Mesenchymal stem cell (in vitro differentiated cells and primary cell): ENCODE results near the gene KSR1.

ENCODE experiments used
- DNase-seq: peaks from one replicate; pipeline ENCODE4 v3.0.0-alpha.2; 2013
- H2AFZ ChIP-seq: one replicate; pipeline ENCODE4 v1.6.1; 2013; ENCODE audit warnings: low read depth, mild to moderate bottlenecking, control low read depth, inconsistent platforms, low read length, moderate library complexity
- H2AK5ac ChIP-seq: 2 replicates; pipeline ENCODE4 v1.6.1; 2013; ENCODE audit warnings: low read length, moderate library complexity, mild to moderate bottlenecking, inconsistent platforms; ENCODE audit not compliant: severe bottlenecking
- H2BK120ac ChIP-seq: one replicate; pipeline ENCODE4 v1.6.1; 2013; ENCODE audit warnings: low read depth, mild to moderate bottlenecking, inconsistent platforms, low read length, moderate library complexity
- H2BK12ac ChIP-seq, 2 experiments: one replicate each; pipeline ENCODE4 v1.6.1; 2013; ENCODE audit warnings: inconsistent platforms in 2 of 2, low read length in 2 of 2, mild to moderate bottlenecking in 2 of 2, moderate library complexity in 2 of 2, control low read depth in 1 of 2
- H2BK15ac ChIP-seq: one replicate; pipeline ENCODE4 v1.6.1; 2013; ENCODE audit warnings: mild to moderate bottlenecking, low read depth, inconsistent platforms; ENCODE audit not compliant: poor library complexity, severe bottlenecking
- H2BK5ac ChIP-seq: 2 replicates; pipeline ENCODE4 v1.6.1; 2013; ENCODE audit warnings: low read depth, mild to moderate bottlenecking, low read length, control low read depth, inconsistent platforms; ENCODE audit not compliant: poor library complexity, severe bottlenecking
- H3K14ac ChIP-seq, 2 experiments: one replicate each; pipeline ENCODE4 v1.6.1; 2013; ENCODE audit warnings: inconsistent platforms in 2 of 2, low read length in 2 of 2, control low read depth in 1 of 2, mild to moderate bottlenecking in 1 of 2, moderate library complexity in 1 of 2
- H3K18ac ChIP-seq, 2 experiments: one replicate each; pipeline ENCODE4 v1.6.1; 2013; ENCODE audit warnings: inconsistent platforms in 2 of 2, low read length in 2 of 2, control low read depth in 1 of 2, low read depth in 1 of 2, mild to moderate bottlenecking in 1 of 2
- H3K23ac ChIP-seq, 2 experiments: one replicate each; pipeline ENCODE4 v1.6.1; 2013; ENCODE audit warnings: inconsistent platforms in 2 of 2, low read length in 2 of 2, mild to moderate bottlenecking in 2 of 2, moderate library complexity in 2 of 2, control low read depth in 1 of 2
- H3K27ac ChIP-seq: 2 replicates; pipeline ENCODE4 v1.5.1; 2013; ENCODE audit warnings: mild to moderate bottlenecking, moderate library complexity, low read length, control low read depth, inconsistent platforms; ENCODE audit not compliant: poor library complexity, severe bottlenecking
- H3K27me3 ChIP-seq, 2 experiments: 2 replicates each; pipeline versions ENCODE4 v1.6.1 to v1.7.0; 2013; ENCODE audit warnings: low read length in 2 of 2, mild to moderate bottlenecking in 2 of 2, moderate library complexity in 2 of 2, control low read depth in 1 of 2, inconsistent platforms in 1 of 2; ENCODE audit not compliant: control insufficient read depth in 1 of 2, insufficient read depth in 1 of 2
- H3K36me3 ChIP-seq, 2 experiments: 2 replicates each; pipeline versions ENCODE4 v1.6.1 to v1.7.0; 2013; ENCODE audit warnings: low read length in 2 of 2, control low read depth in 1 of 2, inconsistent platforms in 1 of 2, low read depth in 1 of 2, mild to moderate bottlenecking in 1 of 2; ENCODE audit not compliant: insufficient read depth in 2 of 2, control insufficient read depth in 1 of 2
- H3K4ac ChIP-seq, 2 experiments: one replicate each; pipeline ENCODE4 v1.6.1; 2013; ENCODE audit warnings: inconsistent platforms in 2 of 2, low read length in 2 of 2, mild to moderate bottlenecking in 2 of 2, moderate library complexity in 2 of 2, control low read depth in 1 of 2, low read depth in 1 of 2
- H3K4me1 ChIP-seq: 2 replicates; pipeline ENCODE4 v1.6.1; 2013; ENCODE audit warnings: low read depth, low read length, control low read depth; ENCODE audit not compliant: control insufficient read depth, insufficient read depth
- H3K4me2 ChIP-seq: 2 replicates; pipeline ENCODE4 v1.6.1; 2013; ENCODE audit warnings: low read length, mild to moderate bottlenecking, inconsistent platforms; ENCODE audit not compliant: poor library complexity, severe bottlenecking
- H3K4me3 ChIP-seq, 2 experiments: 2 replicates each; pipeline versions ENCODE4 v1.5.1 to v1.7.0; 2013; ENCODE audit warnings: low read length in 2 of 2, mild to moderate bottlenecking in 2 of 2, control low read depth in 1 of 2, low read depth in 1 of 2; ENCODE audit not compliant: insufficient read depth in 1 of 2
- H3K79me1 ChIP-seq: replicated peaks from 2 replicates; pipeline ENCODE4 v1.6.1; 2013; ENCODE audit warnings: mild to moderate bottlenecking, control low read depth, low read length, inconsistent platforms; ENCODE audit not compliant: poor library complexity, severe bottlenecking
- H3K9ac ChIP-seq: 2 replicates; pipeline ENCODE4 v1.7.0; 2013; ENCODE audit warnings: mild to moderate bottlenecking, low read length, moderate library complexity
- H3K9me3 ChIP-seq: 2 replicates; pipeline ENCODE4 v1.7.0; 2013; ENCODE audit warnings: mild to moderate bottlenecking, low read length; ENCODE audit not compliant: control insufficient read depth
- H4K8ac ChIP-seq: one replicate; pipeline ENCODE4 v1.6.1; 2013; ENCODE audit warnings: inconsistent platforms, mild to moderate bottlenecking, low read length, moderate library complexity
- H4K91ac ChIP-seq: one replicate; pipeline ENCODE4 v1.6.1; 2013; ENCODE audit warnings: mild to moderate bottlenecking, low read length, inconsistent platforms
- WGBS: methylation state at CpG from one replicate; pipeline ENCODE4 v1.1.7; 2013; ENCODE audit warnings: mixed read lengths; 5-methylcytosine and 5-hydroxymethylcytosine counted together

The KSR1 gene

GRCh38 chr17:27473748-27474609 lies 17.7 kb downstream of the KSR1 start:
- Histone ChIP-seq H2AK5ac (peak overlapping the region; percentile 5), H3K23ac (no peak overlapping the region), H3K4ac (no peak overlapping the region), H3K18ac (no peak overlapping the region), H3K9ac (no peak overlapping the region), H2BK5ac (no peak overlapping the region), H4K91ac (no peak overlapping the region), H2BK15ac (no peak overlapping the region), H3K14ac (no peak overlapping the region), H2BK120ac (no peak overlapping the region), H3K4me1 (peaks cover 22% of the 10 kb centered on the region), H3K79me1 (peaks cover 27% of the 10 kb centered on the region), H3K36me3 (no peaks in the 10 kb centered on the region), H3K27me3 (no peaks in the 10 kb centered on the region), H4K8ac (no peak overlapping the region), H3K9me3 (no peaks in the 10 kb centered on the region), H3K4me3 (no peak overlapping the region), H3K4me2 (no peak overlapping the region), H2AFZ (no peak overlapping the region), H2BK12ac (no peak overlapping the region), H3K27ac (no peak overlapping the region)
- DNase-seq, result peak; percentile 35
- 36% methylated on average over 7 of the region's 8 CpGs for WGBS

GRCh38 chr17:27475070-27475673 lies 18.9 kb downstream of the KSR1 start:
- no peak overlapping the region for H3K18ac ChIP-seq
- WGBS, result 95% methylated on average over 10 of the region's 10 CpGs
- no peaks in the 10 kb centered on the region for H3K27me3 ChIP-seq
- H2AK5ac ChIP-seq, result no peak overlapping the region
- no peak overlapping the region for H3K4me2 ChIP-seq
- H2AFZ ChIP-seq, result no peak overlapping the region
- H3K79me1 ChIP-seq, result peaks cover 28% of the 10 kb centered on the region
- H3K4me3 ChIP-seq, result no peak overlapping the region
- H3K9ac ChIP-seq, result no peak overlapping the region
- peaks cover 24% of the 10 kb centered on the region for H3K4me1 ChIP-seq
- H3K4ac ChIP-seq, result no peak overlapping the region
- no peak overlapping the region for H2BK5ac ChIP-seq
- H4K91ac ChIP-seq, result no peak overlapping the region
- no peak overlapping the region for H4K8ac ChIP-seq
- H2BK15ac ChIP-seq, result no peak overlapping the region
- no peaks in the 10 kb centered on the region for H3K36me3 ChIP-seq
- H2BK12ac ChIP-seq, result no peak overlapping the region
- no peak overlapping the region for H3K23ac ChIP-seq
- no peak for DNase-seq
- no peak overlapping the region for H3K14ac ChIP-seq
- no peaks in the 10 kb centered on the region for H3K9me3 ChIP-seq
- H3K27ac ChIP-seq, result no peak overlapping the region
- no peak overlapping the region for H2BK120ac ChIP-seq

GRCh38 chr17:27475981-27476895 lies 20.0 kb downstream of the KSR1 start:
- peaks cover 29% of the 10 kb centered on the region for H3K79me1 ChIP-seq
- H4K8ac ChIP-seq, result no peak overlapping the region
- H3K9me3 ChIP-seq, result no peaks in the 10 kb centered on the region
- H3K27ac ChIP-seq, result no peak overlapping the region
- no peak overlapping the region for H2BK5ac ChIP-seq
- no peak overlapping the region for H3K4me2 ChIP-seq
- no peak overlapping the region for H3K4me3 ChIP-seq
- H3K9ac ChIP-seq, result no peak overlapping the region
- no peak overlapping the region for H2BK12ac ChIP-seq
- H3K4me1 ChIP-seq, result peaks cover 23% of the 10 kb centered on the region
- no peak overlapping the region for H2BK15ac ChIP-seq
- no peak for DNase-seq
- H3K23ac ChIP-seq, result no peak overlapping the region
- no peak overlapping the region for H3K18ac ChIP-seq
- H3K14ac ChIP-seq, result no peak overlapping the region
- 87% methylated on average over 14 of the region's 14 CpGs for WGBS
- H3K27me3 ChIP-seq, result no peaks in the 10 kb centered on the region
- H2AFZ ChIP-seq, result no peak overlapping the region
- no peak overlapping the region for H3K4ac ChIP-seq
- no peaks in the 10 kb centered on the region for H3K36me3 ChIP-seq
- H4K91ac ChIP-seq, result no peak overlapping the region
- no peak overlapping the region for H2BK120ac ChIP-seq
- peak overlapping the region; percentile 22 for H2AK5ac ChIP-seq
